ENCODE data around the gene PHLDB2.

DNA sequence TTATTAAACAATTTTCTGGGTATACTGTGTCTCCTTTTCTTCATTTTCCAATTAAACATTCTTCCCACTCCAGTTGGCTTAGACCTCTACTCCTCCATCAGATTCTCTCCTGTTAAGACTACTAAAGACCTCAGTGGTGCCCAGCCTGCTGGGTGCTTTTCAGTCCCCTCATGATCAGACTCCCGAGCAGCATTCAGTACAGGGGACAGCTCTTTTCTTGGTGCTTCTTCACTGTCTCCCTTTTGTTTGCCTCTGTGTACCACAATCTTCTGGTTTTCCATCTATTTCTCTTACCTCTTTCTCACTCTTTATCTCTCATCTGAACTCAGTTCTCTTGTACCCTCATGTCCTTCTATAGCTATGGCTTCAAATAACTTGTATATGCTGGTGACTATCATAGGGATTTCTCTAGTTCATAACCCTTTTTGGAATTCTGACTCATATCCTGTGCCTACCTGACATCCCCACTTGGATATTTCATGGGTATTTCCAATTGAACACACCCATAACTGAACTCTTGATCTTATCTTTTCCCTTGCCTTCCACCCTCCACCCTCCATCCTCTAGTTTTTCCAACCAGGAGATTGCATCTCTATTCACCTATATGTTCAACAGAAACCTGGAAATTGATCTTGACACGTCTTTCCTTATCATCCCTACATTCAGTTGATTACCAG, 64.2 kb downstream of the PHLDB2 start:
- TF ChIP-seq, protein P1, sequence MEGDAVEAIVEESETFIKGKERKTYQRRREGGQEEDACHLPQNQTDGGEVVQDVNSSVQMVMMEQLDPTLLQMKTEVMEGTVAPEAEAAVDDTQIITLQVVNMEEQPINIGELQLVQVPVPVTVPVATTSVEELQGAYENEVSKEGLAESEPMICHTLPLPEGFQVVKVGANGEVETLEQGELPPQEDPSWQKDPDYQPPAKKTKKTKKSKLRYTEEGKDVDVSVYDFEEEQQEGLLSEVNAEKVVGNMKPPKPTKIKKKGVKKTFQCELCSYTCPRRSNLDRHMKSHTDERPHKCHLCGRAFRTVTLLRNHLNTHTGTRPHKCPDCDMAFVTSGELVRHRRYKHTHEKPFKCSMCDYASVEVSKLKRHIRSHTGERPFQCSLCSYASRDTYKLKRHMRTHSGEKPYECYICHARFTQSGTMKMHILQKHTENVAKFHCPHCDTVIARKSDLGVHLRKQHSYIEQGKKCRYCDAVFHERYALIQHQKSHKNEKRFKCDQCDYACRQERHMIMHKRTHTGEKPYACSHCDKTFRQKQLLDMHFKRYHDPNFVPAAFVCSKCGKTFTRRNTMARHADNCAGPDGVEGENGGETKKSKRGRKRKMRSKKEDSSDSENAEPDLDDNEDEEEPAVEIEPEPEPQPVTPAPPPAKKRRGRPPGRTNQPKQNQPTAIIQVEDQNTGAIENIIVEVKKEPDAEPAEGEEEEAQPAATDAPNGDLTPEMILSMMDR (IDR thresholded peaks at IDR 0.05) = no peak
- TF ChIP-seq POLR2A (IDR thresholded peaks at IDR 0.05) = no peak
